Measurements from ENCODE around the gene SQOR.

- TF ChIP-seq POLR2A (IDR thresholded peaks at IDR 0.05) = no peak
- no peak for TF ChIP-seq CTCF (IDR thresholded peaks at IDR 0.05)
- TF ChIP-seq EP300 (IDR thresholded peaks at IDR 0.05) = no peak
Observed at GRCh38 chr15:45660231-45660979, 25.6 kb downstream of the SQOR start.
